Esophagus (tissue), 2 donors: ENCODE data around the gene ADM5. TPM values are rescaled to one million over a fixed set of nuclear protein-coding genes. Genes with fewer than 3 reads are reported as not detected.
A peak's percentile ranks its signal among the peaks of the same experiment; 100 is the strongest.

Experiments
- H3K27ac ChIP-seq, 2 donors: one replicate each; pipeline ENCODE4 v1.5.1; 2013; ENCODE audit warnings: low read depth in 2 of 2, mild to moderate bottlenecking in 2 of 2, inconsistent platforms in 1 of 2, low read length in 1 of 2, moderate library complexity in 1 of 2
- H3K27me3 ChIP-seq, 2 donors: one replicate each; pipeline ENCODE4 v1.6.1; 2013; ENCODE audit warnings: low read length in 2 of 2, control low read depth in 1 of 2, mild to moderate bottlenecking in 1 of 2; ENCODE audit not compliant: insufficient read depth in 2 of 2, control insufficient read depth in 1 of 2
- H3K36me3 ChIP-seq, 2 donors: one replicate each; pipeline ENCODE4 v1.6.1; 2013; ENCODE audit warnings: low read length in 1 of 2; ENCODE audit not compliant: control insufficient read depth in 2 of 2, insufficient read depth in 2 of 2
- H3K4me1 ChIP-seq, 2 donors: one replicate each; pipeline ENCODE4 v1.6.1; 2013; ENCODE audit warnings: low read length in 1 of 2; ENCODE audit not compliant: control insufficient read depth in 2 of 2, insufficient read depth in 2 of 2
- H3K4me3 ChIP-seq, 2 donors: one replicate each; pipeline ENCODE4 v1.5.1; 2013; ENCODE audit warnings: low read length in 2 of 2, mild to moderate bottlenecking in 2 of 2, low read depth in 1 of 2, moderate library complexity in 1 of 2
- H3K9me3 ChIP-seq, 2 donors: one replicate each; pipeline ENCODE4 v1.6.1; 2013; ENCODE audit warnings: mild to moderate bottlenecking in 2 of 2, low read depth in 1 of 2, low read length in 1 of 2, moderate library complexity in 1 of 2; ENCODE audit not compliant: control insufficient read depth in 2 of 2, insufficient read depth in 1 of 2
- WGBS, 2 donors: extraction: QIAGEN DNeasy Blood & Tissue Kit; methylation state at CpG; one replicate each; pipeline ENCODE4 v1.1.7; 2013; 5-methylcytosine and 5-hydroxymethylcytosine counted together
- polyA plus RNA-seq, 2 donors: library from polyadenylated mRNA; stranded (reverse); fragments of 200-250 nt; gene quantifications; one replicate each; pipeline ENCODE4 v1.2.3, GENCODE V29; 2013
- donor health status: healthy with polysubstance abuse.
- donor health status: Bipolar disorder and iron deficiency.

Gene ADM5
- polyA plus RNA-seq, 2 donors: 1.6 to 2.0 TPM

- H3K4me1 ChIP-seq: peaks cover 2 to 16% of the 10 kb centered on the region in 2 donors
- 48 to 49% methylated on average over 12 of the region's 12 CpGs for WGBS, 2 donors
- peak overlapping the region; percentile 27 to 29 for H3K27ac ChIP-seq
Measured at GRCh38 chr19:49678985-49679770, 10.2 kb upstream of the ADM5 start.

GRCh38 chr19:49679771-49680413 is 9.5 kb upstream of the ADM5 start:
- H3K36me3 ChIP-seq: peaks cover 6 to 22% of the 10 kb centered on the region in 2 donors

More at GRCh38 chr19:49678985-49679770, 10.2 kb upstream of the ADM5 start:
- Histone ChIP-seq H3K27me3 (no peaks in the 10 kb centered on the region), H3K4me3 (no peak overlapping the region), H3K9me3 (no peaks in the 10 kb centered on the region), H3K36me3 (peaks cover 4 to 15% of the 10 kb centered on the region in 2 donors)

GRCh38 chr19:49680421-49681351 is 8.7 kb upstream of the ADM5 start:
- H3K4me3 ChIP-seq: peak overlapping the region in 1 of 2 donors; percentile 15
- no peaks in the 10 kb centered on the region for H3K27me3 ChIP-seq
- H3K36me3 ChIP-seq: peaks cover 11 to 28% of the 10 kb centered on the region in 2 donors
- H3K4me1 ChIP-seq: peaks cover 2 to 16% of the 10 kb centered on the region in 2 donors
- WGBS, 2 donors: 32% methylated on average over 40 of the region's 40 CpGs
- H3K9me3 ChIP-seq: no peaks in the 10 kb centered on the region
- peak overlapping the region; percentile 36 to 43 for H3K27ac ChIP-seq

More at GRCh38 chr19:49679771-49680413, 9.5 kb upstream of the ADM5 start:
- Histone ChIP-seq H3K27me3 (no peaks in the 10 kb centered on the region), H3K4me3 (no peak overlapping the region), H3K27ac (peak overlapping the region in 1 of 2 donors; percentile 36), H3K9me3 (no peaks in the 10 kb centered on the region), H3K4me1 (peaks cover 2 to 16% of the 10 kb centered on the region in 2 donors)
- 57 to 58% methylated on average over 10 of the region's 10 CpGs for WGBS, 2 donors

GRCh38 chr19:49681830-49682229 is 7.6 kb upstream of the ADM5 start:
- H3K27me3 ChIP-seq: no peaks in the 10 kb centered on the region
- no peak overlapping the region for H3K4me3 ChIP-seq
- H3K4me1 ChIP-seq: peaks cover 2 to 13% of the 10 kb centered on the region in 2 donors
- H3K9me3 ChIP-seq: no peaks in the 10 kb centered on the region
- H3K27ac ChIP-seq: no peak overlapping the region
- WGBS, 2 donors: 89 to 92% methylated on average over 19 of the region's 19 CpGs
- H3K36me3 ChIP-seq: peaks cover 12 to 37% of the 10 kb centered on the region in 2 donors

GRCh38 chr19:49682274-49682673 is 7.1 kb upstream of the ADM5 start:
- no peak overlapping the region for H3K4me3 ChIP-seq
- H3K27ac ChIP-seq: no peak overlapping the region
- no peaks in the 10 kb centered on the region for H3K27me3 ChIP-seq
- H3K4me1 ChIP-seq: peaks cover 2 to 13% of the 10 kb centered on the region in 2 donors
- peaks cover 14 to 41% of the 10 kb centered on the region in 2 donors for H3K36me3 ChIP-seq
- 88 to 94% methylated on average over 8 of the region's 8 CpGs for WGBS, 2 donors
- no peaks in the 10 kb centered on the region for H3K9me3 ChIP-seq

- peaks cover 2 to 13% of the 10 kb centered on the region in 2 donors for H3K4me1 ChIP-seq
- H3K9me3 ChIP-seq: no peaks in the 10 kb centered on the region
- H3K36me3 ChIP-seq: peaks cover 14 to 48% of the 10 kb centered on the region in 2 donors
- WGBS, 2 donors: 92 to 94% methylated on average over 18 of the region's 18 CpGs
- no peak overlapping the region for H3K4me3 ChIP-seq
- H3K27ac ChIP-seq: no peak overlapping the region
- no peaks in the 10 kb centered on the region for H3K27me3 ChIP-seq
Measured at GRCh38 chr19:49683814-49684250, 5.6 kb upstream of the ADM5 start.

- Histone ChIP-seq H3K36me3 (peaks cover 14 to 48% of the 10 kb centered on the region in 2 donors), H3K27ac (no peak overlapping the region), H3K4me1 (peaks cover 1 to 9% of the 10 kb centered on the region in 2 donors), H3K27me3 (no peaks in the 10 kb centered on the region), H3K9me3 (no peaks in the 10 kb centered on the region), H3K4me3 (no peak overlapping the region)
- 78 to 83% methylated on average over 35 of the region's 35 CpGs for WGBS, 2 donors
Measured at GRCh38 chr19:49684251-49684982, 5.0 kb upstream of the ADM5 start.

DNA sequence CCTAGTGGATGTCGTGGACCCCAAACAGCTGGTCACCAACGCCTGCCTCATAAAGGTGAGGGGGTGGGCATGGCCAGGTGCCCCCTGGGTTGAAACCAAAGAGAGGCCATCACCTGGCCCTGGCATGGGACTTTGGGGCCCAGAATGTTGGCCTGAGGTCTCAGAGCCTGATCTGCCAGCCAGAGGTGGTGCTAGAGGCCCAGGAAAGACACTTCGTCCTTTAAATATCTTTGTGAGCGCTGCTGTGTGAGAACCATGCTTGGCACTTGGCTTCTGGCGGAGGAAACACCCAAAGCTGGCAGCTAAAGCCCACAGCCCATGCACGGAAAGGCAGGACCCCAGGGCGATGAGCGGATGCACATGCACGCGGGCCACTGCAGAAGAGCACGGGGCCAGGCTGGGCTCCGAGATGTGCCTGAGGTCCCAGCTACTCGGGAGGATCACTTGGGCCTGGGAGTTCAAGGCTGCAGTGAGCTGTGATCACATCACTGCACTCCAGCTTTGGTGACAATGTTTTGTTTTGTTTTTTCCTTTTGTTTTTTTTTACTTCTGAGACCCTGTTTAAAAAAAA is 4.3 kb upstream of the ADM5 start:
- WGBS, 2 donors: 81 to 83% methylated on average over 13 of the region's 13 CpGs
- Histone ChIP-seq H3K4me3 (no peak overlapping the region), H3K36me3 (peaks cover 14 to 48% of the 10 kb centered on the region in 2 donors), H3K27ac (no peak overlapping the region), H3K9me3 (no peaks in the 10 kb centered on the region), H3K27me3 (no peaks in the 10 kb centered on the region), H3K4me1 (peaks cover 0 to 8% of the 10 kb centered on the region in 2 donors)
